ENCODE measurements around the gene TTPAL.

The TTPAL gene

GRCh38 chr20:44433751-44434538 is 41.7 kb upstream of the TTPAL start:
- TF ChIP-seq, protein P1, sequence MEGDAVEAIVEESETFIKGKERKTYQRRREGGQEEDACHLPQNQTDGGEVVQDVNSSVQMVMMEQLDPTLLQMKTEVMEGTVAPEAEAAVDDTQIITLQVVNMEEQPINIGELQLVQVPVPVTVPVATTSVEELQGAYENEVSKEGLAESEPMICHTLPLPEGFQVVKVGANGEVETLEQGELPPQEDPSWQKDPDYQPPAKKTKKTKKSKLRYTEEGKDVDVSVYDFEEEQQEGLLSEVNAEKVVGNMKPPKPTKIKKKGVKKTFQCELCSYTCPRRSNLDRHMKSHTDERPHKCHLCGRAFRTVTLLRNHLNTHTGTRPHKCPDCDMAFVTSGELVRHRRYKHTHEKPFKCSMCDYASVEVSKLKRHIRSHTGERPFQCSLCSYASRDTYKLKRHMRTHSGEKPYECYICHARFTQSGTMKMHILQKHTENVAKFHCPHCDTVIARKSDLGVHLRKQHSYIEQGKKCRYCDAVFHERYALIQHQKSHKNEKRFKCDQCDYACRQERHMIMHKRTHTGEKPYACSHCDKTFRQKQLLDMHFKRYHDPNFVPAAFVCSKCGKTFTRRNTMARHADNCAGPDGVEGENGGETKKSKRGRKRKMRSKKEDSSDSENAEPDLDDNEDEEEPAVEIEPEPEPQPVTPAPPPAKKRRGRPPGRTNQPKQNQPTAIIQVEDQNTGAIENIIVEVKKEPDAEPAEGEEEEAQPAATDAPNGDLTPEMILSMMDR (conservative IDR thresholded peaks at IDR 0.05; ENCODE audit: low read depth, low read length) = no peak
- no peak for DNase-seq (ENCODE audit: low read depth)
- no peak overlapping the region for H3K4me3 ChIP-seq (ENCODE audit: low read depth, low read length)

GRCh38 chr20:44435630-44436335 is 39.9 kb upstream of the TTPAL start:
- TF ChIP-seq, protein P1 (conservative IDR thresholded peaks at IDR 0.05; ENCODE audit: low read depth, low read length) = no peak
- DNase-seq (ENCODE audit: low read depth) = no peak
- no peak overlapping the region for H3K4me3 ChIP-seq (ENCODE audit: low read depth, low read length)

DNA sequence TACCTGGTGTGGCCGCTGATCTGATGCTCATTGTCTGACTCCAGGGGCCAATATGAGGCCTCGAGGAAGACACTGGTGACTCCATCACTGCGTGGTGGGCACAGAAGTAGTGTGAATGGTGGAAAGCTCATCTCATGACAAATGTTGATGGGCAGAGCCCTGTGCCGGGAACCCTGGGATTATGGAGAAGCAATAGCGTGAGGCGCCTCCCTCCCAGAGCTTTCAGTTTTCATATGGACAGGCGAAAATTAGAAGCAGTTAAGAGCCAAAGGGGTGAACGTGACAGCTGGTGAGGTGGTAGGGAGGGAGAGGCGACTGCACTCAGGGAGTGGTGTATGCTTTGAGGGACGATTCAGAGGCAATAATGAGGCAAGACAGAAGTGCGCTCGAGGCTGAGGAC is 39.3 kb upstream of the TTPAL start:
- no peak overlapping the region for H3K4me3 ChIP-seq (ENCODE audit: low read depth, low read length)
- no peak for DNase-seq (ENCODE audit: low read depth)
- TF ChIP-seq, protein P1 (conservative IDR thresholded peaks at IDR 0.05; ENCODE audit: low read depth, low read length) = no peak

DNA sequence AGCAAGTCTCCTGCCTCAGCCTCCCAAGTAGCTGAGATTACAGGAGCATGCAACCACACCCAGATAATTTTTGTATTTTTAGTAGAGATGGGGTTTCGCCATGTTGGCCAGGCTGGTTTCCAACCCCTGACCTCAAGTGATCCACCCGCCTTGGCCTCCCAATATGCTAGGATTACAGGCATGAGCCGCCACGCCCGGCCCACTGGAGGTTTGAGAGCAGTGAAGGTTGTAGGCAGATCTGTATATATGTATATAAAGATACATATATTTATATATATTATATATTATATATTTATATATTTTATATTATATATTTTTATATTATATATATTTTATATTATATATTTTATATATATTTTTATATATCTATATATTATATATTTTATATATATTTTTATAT is 38.2 kb upstream of the TTPAL start:
- H3K4me3 ChIP-seq (ENCODE audit: low read depth, low read length) = no peak overlapping the region
- TF ChIP-seq, protein P1 (conservative IDR thresholded peaks at IDR 0.05; ENCODE audit: low read depth, low read length) = no peak
- no peak for DNase-seq (ENCODE audit: low read depth)

- TF ChIP-seq, protein P1 (conservative IDR thresholded peaks at IDR 0.05; ENCODE audit: low read depth, low read length) = no peak
- no peak overlapping the region for H3K4me3 ChIP-seq (ENCODE audit: low read depth, low read length)
- DNase-seq (ENCODE audit: low read depth) = no peak
Measured at GRCh38 chr20:44438782-44439181, 36.9 kb upstream of the TTPAL start.

GRCh38 chr20:44439318-44439717 is 36.4 kb upstream of the TTPAL start:
- H3K4me3 ChIP-seq (ENCODE audit: low read depth, low read length) = no peak overlapping the region
- TF ChIP-seq, protein P1 (conservative IDR thresholded peaks at IDR 0.05; ENCODE audit: low read depth, low read length) = no peak
- DNase-seq (ENCODE audit: low read depth) = no peak

All from choroid plexus epithelial cell (primary cell).